Coronary artery (tissue), 2 donors: ENCODE data around the gene BORCS8.

Experiments used
- DNase-seq: peaks from one replicate; pipeline ENCODE4 v3.0.0-alpha.2; 2017; ENCODE audit warnings: low spot score
- H3K27ac ChIP-seq, 2 donors: fragments of 200-600 bp; sonication (generic); one replicate each; pipeline ENCODE4 v1.5.1; 2016 to 2019
- H3K4me3 ChIP-seq: fragments of 200-600 bp; sonication (generic); 2 replicates; pipeline ENCODE4 v1.5.1; 2016; ENCODE audit warnings: mild to moderate bottlenecking, moderate library complexity
- TF ChIP-seq, protein P1 (sequence below): fragments of 200-600 bp; sonication (generic); IDR thresholded peaks from one replicate; pipeline ENCODE4 v1.5.1; 2019; ENCODE audit warnings: antibody characterized with exemption

BORCS8 gene

DNA sequence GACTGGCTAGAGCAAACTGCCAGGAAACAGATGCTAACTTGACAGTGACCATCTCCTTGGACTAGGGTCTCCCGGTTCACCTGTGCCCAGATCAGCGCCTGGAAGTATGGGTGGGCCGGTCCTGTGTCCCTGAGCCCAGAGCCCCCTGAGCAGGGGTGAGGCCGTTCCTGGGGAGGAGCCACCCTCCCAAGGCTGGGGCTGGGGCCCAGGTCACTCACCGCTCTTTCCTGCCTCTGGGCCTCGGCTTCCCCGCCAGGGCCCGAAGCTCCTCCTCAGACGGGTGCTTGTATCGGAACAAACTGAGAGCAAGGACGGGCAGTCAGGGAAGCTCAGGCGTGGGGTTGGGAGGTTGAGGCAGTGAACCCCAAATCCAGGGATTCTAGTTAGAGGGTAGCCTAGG, 59.0 kb downstream of the BORCS8 start:
- no peak for DNase-seq

DNA sequence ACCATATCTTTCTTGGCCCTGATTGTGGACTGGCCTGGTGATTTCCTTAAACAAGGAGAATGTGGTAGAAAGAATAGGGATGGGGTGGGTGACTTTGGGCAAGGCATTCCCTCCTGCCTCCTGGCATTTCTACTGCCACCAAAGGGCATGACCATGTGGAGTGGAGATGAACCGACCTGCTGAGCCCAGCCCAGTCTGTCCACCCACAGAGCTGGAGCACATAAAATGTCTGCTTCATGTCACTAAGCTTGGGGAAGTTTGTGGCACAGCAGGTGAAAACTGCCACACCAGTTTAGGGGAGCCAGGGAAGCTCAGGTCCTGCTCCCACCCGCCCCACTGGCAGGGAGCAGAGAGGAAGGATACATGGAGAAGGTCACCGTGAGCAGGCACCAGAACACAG, 60.0 kb downstream of the BORCS8 start:
- TF ChIP-seq, protein P1, sequence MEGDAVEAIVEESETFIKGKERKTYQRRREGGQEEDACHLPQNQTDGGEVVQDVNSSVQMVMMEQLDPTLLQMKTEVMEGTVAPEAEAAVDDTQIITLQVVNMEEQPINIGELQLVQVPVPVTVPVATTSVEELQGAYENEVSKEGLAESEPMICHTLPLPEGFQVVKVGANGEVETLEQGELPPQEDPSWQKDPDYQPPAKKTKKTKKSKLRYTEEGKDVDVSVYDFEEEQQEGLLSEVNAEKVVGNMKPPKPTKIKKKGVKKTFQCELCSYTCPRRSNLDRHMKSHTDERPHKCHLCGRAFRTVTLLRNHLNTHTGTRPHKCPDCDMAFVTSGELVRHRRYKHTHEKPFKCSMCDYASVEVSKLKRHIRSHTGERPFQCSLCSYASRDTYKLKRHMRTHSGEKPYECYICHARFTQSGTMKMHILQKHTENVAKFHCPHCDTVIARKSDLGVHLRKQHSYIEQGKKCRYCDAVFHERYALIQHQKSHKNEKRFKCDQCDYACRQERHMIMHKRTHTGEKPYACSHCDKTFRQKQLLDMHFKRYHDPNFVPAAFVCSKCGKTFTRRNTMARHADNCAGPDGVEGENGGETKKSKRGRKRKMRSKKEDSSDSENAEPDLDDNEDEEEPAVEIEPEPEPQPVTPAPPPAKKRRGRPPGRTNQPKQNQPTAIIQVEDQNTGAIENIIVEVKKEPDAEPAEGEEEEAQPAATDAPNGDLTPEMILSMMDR = no peak
- Histone ChIP-seq H3K27ac (no peak overlapping the region), H3K4me3 (no peak overlapping the region)
- no peak for DNase-seq

More for the DNA sequence above, 59.0 kb downstream of the BORCS8 start:
- Histone ChIP-seq H3K4me3 (no peak overlapping the region), H3K27ac (no peak overlapping the region)
- TF ChIP-seq, protein P1 = no peak
